Gastrocnemius medialis (tissue), 4 donors: ENCODE results near the gene SORL1.

Experiments
- POLR2A ChIP-seq, 2 donors: fragments of 450-650 bp; IDR thresholded peaks; one replicate each; pipeline ENCODE4 v1.6.1; 2017; ENCODE audit warnings: antibody characterized with exemption in 2 of 2, mild to moderate bottlenecking in 2 of 2, moderate library complexity in 2 of 2
- TF ChIP-seq, protein P1 (sequence below), 5 experiments: fragments of 450-650 bp in 3 of 5; fragments of 200-600 bp in 2 of 5; sonication (generic) in 2 of 5; IDR thresholded peaks in 4 of 5; conservative IDR thresholded peaks in 1 of 5; 1 replicate in 4 of 5; 2 replicates in 1 of 5; pipeline ENCODE4 v1.5.1; 2016 to 2019; ENCODE audit warnings: antibody characterized with exemption in 5 of 5, mild to moderate bottlenecking in 3 of 5, moderate library complexity in 3 of 5

DNA sequence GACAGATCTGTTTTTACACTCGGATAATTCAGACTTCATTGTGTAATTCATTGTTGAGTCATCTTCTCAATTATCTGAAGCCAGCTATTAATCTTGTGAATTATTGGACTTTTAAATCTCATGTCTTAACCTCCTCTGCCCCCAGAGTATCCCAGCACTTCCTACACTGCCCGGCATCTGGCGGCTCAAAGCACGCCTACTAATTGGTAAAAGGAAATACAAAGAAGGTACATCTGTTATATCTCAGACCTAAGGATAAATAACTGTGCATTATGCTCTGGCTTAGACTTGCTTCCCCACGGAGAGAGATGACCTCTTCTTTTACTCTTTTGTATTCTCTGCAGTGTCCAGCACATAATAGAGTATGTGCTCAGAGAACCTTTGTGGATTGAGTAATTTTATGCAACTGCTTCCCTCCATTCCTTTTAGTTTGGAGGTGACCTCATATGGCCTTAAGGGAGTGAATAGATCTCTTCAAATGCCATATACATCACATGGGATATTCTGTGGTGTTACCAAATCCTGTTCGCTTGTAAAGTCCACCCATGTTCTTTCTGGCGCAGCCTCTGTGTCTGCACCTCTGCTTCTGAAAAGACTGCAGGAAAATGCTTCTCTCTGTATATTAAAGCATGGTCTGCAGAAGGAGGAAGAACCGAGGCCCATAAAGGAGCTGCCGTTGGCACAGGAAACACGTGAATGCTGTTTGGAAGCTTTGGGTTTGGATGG lies 126.3 kb downstream of the SORL1 start:
- TF ChIP-seq, protein P1, sequence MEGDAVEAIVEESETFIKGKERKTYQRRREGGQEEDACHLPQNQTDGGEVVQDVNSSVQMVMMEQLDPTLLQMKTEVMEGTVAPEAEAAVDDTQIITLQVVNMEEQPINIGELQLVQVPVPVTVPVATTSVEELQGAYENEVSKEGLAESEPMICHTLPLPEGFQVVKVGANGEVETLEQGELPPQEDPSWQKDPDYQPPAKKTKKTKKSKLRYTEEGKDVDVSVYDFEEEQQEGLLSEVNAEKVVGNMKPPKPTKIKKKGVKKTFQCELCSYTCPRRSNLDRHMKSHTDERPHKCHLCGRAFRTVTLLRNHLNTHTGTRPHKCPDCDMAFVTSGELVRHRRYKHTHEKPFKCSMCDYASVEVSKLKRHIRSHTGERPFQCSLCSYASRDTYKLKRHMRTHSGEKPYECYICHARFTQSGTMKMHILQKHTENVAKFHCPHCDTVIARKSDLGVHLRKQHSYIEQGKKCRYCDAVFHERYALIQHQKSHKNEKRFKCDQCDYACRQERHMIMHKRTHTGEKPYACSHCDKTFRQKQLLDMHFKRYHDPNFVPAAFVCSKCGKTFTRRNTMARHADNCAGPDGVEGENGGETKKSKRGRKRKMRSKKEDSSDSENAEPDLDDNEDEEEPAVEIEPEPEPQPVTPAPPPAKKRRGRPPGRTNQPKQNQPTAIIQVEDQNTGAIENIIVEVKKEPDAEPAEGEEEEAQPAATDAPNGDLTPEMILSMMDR (IDR thresholded peaks at IDR 0.05 in 4 of 5, conservative IDR thresholded peaks at IDR 0.05 in 1 of 5): no peak
- TF ChIP-seq POLR2A (IDR thresholded peaks at IDR 0.05): no peak
